Stimulated activated CD8-positive, alpha-beta memory T cell treated with anti-CD3 and anti-CD28 coated beads, Interleukin-7, amount 100 ng/mL, for 24 hours (primary cell): ENCODE results near the gene CACNA1C.

Source experiments
- DNase-seq: peaks from one replicate; pipeline ENCODE4 v3.0.0-alpha.2; 2020; ENCODE audit warnings: low read depth

The CACNA1C gene

DNA sequence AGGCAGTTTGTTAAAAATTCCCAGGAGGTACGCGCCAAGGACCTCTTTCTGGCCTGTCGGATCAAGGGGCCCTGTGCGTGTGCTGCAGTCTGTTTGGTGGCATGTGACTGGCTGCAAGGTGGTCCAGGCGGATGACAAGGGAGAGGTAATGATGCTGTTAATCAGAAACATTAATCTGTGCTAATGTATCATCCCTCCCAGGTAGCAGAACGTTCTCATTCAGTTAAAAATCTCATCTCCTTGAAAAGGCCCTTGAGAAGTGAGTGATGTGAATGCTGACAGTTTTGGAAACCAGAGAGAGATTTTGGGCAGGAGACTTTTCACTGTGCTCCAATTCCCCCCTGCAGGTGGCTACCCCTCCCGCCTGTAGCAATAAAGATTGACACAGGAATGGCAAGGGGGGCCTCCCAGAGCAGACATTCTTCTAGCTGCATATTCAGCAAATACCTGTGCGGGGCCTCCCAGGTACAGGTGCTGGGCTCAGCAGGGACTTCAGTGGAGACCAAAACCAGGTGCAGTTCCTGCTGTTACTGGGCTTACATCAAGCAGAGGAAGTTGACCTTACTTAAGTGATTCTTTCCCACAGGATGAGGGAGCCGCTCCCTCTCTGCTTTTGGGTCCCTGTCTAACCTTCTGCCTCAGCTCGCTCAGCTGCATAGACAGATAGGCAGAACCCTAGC lies 364.8 kb downstream of the CACNA1C start:
- DNase-seq = no peak

- no peak for DNase-seq
These were observed 365.8 kb downstream of the CACNA1C start for GRCh38 chr12:2418579-2418978.

DNA sequence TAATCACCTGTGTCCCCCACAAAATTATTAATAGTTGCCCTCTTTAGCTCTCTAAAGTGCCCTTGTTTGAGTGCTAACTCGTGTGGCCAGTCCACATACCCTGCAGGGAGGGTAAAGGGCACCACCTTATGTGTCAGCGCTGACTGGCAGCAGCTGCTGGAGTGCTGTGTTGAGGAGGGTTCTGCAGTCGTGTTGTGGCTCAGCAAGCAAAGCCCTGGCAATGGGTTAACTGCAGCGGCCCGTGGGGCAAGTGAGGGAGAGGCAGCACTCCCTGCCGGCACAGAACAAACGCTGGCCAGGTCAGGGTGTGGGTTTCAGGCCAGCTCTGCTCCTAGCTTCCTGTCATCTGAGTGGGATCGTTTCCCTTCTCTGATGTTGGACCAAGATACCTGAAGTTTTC lies 369.8 kb downstream of the CACNA1C start:
- DNase-seq = no peak

GRCh38 chr12:2429032-2429431 lies 376.2 kb downstream of the CACNA1C start:
- DNase-seq = no peak

DNA sequence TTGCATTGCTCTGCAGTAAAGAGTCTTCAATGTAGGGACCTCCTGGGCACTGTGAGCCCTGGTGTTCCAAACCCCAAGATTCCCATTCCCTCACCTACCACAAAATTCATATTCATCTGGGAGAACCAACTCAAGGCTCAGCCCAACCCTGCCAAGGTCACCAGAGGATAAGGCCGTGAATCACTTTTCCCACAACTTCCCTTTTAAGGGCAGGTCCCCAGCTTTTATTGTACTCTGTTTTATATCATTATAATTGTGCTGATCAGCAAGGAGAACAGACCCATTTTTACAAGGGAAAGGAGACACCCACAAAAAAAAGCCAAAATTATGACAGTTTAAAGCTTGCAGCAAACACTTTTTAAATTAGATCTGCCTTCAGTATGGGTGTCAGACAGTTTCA lies 379.0 kb downstream of the CACNA1C start:
- DNase-seq = no peak

GRCh38 chr12:2432856-2433255 lies 380.1 kb downstream of the CACNA1C start:
- no peak for DNase-seq

- no peak for DNase-seq
These were observed 382.7 kb downstream of the CACNA1C start for GRCh38 chr12:2435511-2435910.

GRCh38 chr12:2439332-2440100 lies 386.7 kb downstream of the CACNA1C start:
- DNase-seq = no peak

DNA sequence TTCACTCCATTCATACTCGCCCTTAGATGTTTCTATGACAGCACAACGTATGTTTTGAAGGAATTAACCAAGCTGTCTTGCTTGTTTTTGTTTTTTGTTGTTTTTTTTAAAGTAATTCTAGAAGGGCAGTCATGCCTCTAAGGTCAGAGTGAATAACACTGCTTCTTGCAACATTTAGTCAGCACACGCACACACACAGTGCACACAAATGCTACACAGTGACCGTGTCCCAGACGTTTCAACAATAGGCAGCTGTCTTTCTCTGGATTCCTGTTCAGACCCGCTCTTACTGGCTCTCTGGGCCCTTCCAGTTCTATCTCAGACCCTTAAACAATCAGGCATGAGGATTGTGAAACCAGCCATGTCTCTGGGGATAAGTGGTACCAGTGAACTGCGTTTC lies 391.0 kb downstream of the CACNA1C start:
- no peak for DNase-seq

DNA sequence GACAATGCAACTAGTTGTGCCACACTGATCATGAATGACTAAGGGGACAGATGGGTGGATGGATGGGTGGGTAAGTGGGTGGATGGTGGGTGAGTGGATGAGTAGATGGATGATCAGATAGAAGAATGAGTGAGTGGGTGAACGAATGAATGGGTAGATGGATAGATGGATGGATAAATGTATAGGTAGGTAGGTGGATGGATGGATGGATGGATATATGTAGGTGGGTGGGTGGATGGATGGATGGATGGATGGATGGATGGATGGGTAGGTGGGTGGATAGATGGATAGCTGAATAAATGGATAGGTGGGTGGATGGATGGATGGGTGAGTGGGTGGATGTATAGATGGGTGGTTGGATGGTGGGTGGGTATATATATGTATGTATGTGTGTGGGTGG lies 393.2 kb downstream of the CACNA1C start:
- no peak for DNase-seq

DNA sequence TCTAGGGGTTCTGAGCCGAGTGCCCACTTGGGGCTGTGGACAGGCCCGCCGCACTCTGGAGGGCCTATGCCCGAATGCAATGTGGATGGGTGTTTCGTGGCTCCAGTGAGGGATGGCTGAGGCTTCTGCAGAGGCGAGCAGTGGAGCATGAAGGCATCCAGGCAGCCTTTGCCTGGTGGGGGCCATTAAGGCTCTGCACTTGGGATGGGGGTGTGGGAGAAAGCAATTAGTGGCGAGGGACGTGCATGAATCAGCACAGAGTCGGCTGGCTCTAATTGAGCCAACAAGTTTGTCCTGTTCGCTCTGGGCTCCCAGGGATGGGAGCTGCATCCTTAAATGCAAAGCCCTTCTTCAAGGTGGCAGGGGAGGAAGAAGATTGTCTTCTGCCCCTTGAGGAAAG lies 395.1 kb downstream of the CACNA1C start:
- no peak for DNase-seq

DNA sequence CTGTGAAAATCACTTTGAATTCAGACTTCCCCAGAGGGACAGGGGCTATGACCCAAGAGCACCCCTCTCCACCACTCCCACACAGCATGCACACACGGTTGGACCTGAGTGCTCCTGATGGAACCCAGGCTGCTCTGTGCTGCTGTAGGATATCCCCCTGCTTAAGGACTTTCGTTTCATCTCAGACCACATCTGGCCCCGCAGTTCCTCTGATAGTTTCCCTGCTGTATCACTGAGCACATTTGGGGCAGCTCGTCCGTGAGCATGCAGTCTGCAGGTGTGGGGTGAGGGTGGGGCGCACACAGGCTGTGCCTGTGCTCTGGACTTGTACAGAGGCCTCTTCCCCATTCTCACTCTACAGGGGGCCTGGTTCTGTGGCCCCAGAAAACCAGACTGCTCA lies 396.8 kb downstream of the CACNA1C start:
- no peak for DNase-seq

- DNase-seq = no peak
These were observed 397.8 kb downstream of the CACNA1C start for GRCh38 chr12:2450553-2450952.

- DNase-seq = no peak
These were observed 398.2 kb downstream of the CACNA1C start for GRCh38 chr12:2451025-2451424.

- DNase-seq = no peak
These were observed 398.7 kb downstream of the CACNA1C start for GRCh38 chr12:2451497-2451896.

GRCh38 chr12:2453076-2453760 lies 400.4 kb downstream of the CACNA1C start:
- DNase-seq = no peak

GRCh38 chr12:2453761-2454090 lies 400.9 kb downstream of the CACNA1C start:
- no peak for DNase-seq

DNA sequence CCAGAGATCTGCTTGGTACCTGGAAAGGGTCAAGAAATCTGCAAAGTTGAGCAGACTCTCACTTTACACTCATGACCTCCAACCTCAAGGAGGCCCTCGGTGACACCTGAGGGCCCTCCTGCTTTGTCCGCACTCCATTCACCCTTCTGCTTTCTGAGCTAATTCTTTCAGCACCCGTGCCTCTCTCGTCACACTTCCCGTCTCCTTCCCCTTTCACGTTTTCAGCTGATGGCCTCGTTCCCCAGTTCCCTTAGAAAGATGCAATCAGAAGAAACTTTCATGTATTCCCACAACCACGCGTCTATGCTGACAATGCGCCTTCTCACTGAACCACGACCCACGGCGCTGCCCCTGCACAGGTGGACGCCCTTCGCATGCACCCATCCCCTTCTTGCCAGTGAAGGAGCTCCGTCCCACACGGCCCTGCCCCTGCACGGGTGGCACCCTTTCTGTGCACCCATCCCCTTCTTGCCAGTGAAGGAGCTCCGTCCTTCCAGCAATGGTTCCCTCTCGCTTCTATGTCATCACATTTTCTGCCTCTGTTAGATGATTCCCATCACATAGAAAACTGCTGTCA lies 401.9 kb downstream of the CACNA1C start:
- no peak for DNase-seq

GRCh38 chr12:2455410-2455809 lies 402.6 kb downstream of the CACNA1C start:
- no peak for DNase-seq

GRCh38 chr12:2456122-2456812 lies 403.5 kb downstream of the CACNA1C start:
- no peak for DNase-seq

DNA sequence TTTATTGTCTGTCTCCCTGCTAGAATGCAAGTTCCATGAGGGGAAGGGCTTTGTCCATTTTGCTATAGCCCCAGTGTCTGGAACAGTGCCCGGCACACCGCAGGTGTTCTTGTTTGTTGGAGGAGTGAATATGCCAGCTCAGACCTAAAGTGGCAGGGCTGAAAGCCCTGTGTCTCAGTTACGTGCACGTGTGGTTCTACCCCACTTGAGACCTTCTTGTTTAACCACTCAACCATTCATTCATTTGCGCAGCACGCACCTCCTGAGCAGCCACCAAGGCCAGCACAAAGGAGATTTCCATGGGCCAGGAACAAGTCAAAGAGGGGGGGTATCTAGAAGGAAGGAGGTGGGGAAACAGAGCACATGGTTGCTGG lies 404.0 kb downstream of the CACNA1C start:
- DNase-seq = no peak

DNA sequence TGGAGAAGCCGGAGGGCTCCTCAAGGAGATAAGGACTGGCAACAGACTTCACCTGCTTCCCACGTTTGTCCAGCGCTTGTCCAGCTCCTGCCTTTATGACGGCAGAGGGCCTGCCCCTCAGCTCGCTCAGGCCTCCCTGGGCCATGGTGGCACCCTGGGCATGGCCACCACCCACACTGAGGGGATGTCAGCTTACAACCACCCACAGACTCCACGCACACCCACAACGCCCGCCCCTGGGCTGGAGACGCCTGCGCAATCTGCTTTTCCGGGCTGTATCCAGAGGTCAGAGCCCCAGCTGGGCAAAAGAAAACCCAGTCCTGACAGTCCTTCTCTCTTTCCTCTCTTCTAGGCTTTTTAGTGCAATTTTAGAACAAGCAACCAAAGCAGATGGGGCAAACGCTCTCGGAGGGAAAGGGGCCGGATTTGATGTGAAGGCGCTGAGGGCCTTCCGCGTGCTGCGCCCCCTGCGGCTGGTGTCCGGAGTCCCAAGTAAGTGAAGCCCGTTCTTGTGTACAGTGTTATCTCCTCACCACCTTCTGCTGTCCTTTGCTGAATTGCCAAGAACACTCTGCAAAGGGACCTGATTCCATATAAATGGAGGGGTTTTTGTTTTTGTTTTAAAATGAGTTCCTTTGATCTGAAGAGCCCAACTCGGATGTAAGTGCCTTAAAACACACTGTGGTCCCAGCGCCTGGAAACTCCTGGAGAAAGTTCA lies 404.6 kb downstream of the CACNA1C start:
- no peak for DNase-seq
